ENCODE measurements around the gene PI16.

DNA sequence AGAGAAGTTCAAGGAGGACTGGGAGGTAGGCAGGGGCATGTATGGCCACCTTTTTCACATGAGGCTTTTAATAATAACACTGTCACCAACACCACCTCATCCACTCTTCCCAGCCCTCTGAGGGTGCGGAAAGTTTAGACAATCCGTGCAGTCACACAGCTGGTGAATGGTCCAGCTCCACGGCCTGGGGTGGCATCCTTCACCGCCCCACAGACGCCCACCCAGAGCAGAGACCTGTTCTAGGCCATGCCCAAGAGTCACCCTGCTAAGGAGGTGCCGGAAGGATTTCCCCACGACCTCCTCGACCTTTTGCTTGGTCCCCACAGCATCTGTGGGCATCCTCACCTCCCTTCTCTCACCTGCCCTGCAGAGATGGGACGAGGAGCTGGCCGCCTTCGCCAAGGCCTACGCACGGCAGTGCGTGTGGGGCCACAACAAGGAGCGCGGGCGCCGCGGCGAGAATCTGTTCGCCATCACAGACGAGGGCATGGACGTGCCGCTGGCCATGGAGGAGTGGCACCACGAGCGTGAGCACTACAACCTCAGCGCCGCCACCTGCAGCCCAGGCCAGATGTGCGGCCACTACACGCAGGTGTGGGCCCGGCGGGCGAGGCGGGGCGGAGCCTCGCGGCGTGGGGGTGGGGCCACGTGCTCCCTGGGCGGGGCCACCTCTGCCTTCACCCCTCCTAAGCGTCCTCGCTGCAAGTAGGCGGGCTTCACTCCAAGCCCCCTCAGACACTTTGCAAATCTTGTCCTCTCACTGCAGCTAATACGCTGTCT lies 4.4 kb downstream of the PI16 start:
- TF ChIP-seq, protein P1, sequence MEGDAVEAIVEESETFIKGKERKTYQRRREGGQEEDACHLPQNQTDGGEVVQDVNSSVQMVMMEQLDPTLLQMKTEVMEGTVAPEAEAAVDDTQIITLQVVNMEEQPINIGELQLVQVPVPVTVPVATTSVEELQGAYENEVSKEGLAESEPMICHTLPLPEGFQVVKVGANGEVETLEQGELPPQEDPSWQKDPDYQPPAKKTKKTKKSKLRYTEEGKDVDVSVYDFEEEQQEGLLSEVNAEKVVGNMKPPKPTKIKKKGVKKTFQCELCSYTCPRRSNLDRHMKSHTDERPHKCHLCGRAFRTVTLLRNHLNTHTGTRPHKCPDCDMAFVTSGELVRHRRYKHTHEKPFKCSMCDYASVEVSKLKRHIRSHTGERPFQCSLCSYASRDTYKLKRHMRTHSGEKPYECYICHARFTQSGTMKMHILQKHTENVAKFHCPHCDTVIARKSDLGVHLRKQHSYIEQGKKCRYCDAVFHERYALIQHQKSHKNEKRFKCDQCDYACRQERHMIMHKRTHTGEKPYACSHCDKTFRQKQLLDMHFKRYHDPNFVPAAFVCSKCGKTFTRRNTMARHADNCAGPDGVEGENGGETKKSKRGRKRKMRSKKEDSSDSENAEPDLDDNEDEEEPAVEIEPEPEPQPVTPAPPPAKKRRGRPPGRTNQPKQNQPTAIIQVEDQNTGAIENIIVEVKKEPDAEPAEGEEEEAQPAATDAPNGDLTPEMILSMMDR (conservative IDR thresholded peaks at IDR 0.05; ENCODE audit: low read depth, low read length): no peak
- no peak for TF ChIP-seq EZH2phosphoT487 (IDR thresholded peaks at IDR 0.05; ENCODE audit: borderline replicate concordance, low read length)
- TF ChIP-seq EZH2 (IDR thresholded peaks at IDR 0.05; ENCODE audit: low read length, unreplicated experiment): no peak

Data from PC-3 (cell line).